ENCODE data around the gene C1QTNF8.

The C1QTNF8 gene

DNA sequence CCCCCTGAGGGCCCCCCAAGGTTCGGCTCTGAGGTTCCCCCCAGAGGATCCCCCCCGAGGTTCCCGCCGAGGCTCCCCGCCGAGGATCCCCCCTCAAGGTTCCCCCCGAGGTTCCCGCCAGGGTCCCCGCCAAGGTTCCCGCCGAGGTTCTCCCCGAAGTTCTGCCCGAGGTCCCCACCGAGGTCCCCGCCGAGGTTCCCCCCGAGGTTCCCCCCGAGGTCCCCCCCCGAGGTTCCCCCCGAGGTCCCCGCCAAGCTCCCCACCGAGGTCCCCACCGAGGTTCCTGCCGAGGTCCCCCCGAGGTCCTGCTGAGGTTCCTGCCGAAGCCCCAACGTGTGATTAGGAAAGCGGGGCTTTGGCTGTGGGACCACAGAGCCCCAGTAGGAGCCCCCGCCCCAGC is 55.7 kb downstream of the C1QTNF8 start:
- no peak for DNase-seq

- no peak for DNase-seq
These were observed 56.3 kb downstream of the C1QTNF8 start for GRCh38 chr16:1039762-1040161.

GRCh38 chr16:1038932-1039331 is 57.1 kb downstream of the C1QTNF8 start:
- DNase-seq = no peak
